ENCODE results near the gene TNP2.

DNA sequence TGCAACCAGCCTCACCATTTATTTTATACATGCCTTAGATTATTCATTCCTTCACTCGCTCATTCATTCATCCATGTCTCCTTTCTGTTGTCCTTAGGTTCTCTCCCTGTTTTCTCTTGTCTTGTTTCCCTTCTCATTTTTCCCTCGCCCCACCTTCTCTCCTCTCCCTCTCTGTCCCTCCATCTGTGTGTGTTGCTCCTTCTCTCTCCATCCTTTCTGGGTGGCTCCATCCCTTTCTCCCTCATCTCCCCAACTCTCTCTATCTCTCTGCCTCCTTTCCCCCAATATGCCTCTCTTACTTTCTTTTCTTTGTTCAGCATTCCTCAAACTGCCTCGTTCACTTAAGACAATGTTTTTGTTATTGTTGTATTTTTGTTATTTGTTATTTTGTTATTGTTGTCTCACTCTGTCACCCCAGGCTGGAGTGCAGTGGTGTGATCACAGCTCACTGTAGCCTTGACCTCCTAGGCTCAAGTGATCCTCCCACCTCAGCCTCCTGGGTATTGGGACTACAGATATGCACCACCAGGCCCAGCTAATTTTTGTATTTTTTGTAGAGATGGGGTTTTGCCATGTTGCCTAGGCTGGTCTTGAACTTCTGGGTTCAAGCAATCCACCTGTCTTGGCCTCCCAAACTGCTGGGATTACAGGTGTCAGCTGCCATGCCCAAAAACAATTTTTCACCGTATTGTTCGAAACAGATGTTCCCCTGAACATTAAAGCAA, 27.5 kb downstream of the TNP2 start:
- TF ChIP-seq POLR2A (IDR thresholded peaks at IDR 0.05) (no peak), POLR2AphosphoS5 (IDR thresholded peaks at IDR 0.05; ENCODE audit: insufficient read depth in 1 of 2, low read depth in 1 of 2) (no peak)
- TF ChIP-seq, protein P1, sequence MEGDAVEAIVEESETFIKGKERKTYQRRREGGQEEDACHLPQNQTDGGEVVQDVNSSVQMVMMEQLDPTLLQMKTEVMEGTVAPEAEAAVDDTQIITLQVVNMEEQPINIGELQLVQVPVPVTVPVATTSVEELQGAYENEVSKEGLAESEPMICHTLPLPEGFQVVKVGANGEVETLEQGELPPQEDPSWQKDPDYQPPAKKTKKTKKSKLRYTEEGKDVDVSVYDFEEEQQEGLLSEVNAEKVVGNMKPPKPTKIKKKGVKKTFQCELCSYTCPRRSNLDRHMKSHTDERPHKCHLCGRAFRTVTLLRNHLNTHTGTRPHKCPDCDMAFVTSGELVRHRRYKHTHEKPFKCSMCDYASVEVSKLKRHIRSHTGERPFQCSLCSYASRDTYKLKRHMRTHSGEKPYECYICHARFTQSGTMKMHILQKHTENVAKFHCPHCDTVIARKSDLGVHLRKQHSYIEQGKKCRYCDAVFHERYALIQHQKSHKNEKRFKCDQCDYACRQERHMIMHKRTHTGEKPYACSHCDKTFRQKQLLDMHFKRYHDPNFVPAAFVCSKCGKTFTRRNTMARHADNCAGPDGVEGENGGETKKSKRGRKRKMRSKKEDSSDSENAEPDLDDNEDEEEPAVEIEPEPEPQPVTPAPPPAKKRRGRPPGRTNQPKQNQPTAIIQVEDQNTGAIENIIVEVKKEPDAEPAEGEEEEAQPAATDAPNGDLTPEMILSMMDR (IDR thresholded peaks at IDR 0.05), result no peak
